ENCODE measurements around the gene TBC1D1.

DNA sequence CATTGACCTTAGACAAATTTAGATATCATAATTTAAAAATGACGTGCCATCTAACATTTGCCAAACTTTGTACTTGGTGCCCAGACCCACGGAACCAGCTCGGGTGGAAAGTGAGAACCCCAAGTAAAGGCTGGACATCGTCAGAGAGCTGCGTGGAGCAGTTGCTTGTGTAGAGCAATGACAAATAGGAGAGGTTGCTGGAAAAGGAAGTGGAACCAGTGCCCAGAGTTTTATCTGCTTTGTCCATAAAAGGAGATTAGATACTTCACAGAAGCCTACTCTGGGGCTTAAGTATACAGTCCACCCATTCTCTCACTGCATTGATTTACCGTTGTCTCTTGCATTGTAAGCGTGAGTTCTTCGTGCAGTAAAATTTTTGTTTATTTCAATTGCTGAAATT lies 5.4 kb upstream of the TBC1D1 start:
- TF ChIP-seq, protein P1, sequence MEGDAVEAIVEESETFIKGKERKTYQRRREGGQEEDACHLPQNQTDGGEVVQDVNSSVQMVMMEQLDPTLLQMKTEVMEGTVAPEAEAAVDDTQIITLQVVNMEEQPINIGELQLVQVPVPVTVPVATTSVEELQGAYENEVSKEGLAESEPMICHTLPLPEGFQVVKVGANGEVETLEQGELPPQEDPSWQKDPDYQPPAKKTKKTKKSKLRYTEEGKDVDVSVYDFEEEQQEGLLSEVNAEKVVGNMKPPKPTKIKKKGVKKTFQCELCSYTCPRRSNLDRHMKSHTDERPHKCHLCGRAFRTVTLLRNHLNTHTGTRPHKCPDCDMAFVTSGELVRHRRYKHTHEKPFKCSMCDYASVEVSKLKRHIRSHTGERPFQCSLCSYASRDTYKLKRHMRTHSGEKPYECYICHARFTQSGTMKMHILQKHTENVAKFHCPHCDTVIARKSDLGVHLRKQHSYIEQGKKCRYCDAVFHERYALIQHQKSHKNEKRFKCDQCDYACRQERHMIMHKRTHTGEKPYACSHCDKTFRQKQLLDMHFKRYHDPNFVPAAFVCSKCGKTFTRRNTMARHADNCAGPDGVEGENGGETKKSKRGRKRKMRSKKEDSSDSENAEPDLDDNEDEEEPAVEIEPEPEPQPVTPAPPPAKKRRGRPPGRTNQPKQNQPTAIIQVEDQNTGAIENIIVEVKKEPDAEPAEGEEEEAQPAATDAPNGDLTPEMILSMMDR (IDR thresholded peaks at IDR 0.05), result no peak
- TF ChIP-seq POLR2A (IDR thresholded peaks at IDR 0.05) (peak; percentile 10), POLR2AphosphoS5 (IDR thresholded peaks at IDR 0.05) (peak; percentile 56 to 80 (median 62))

All from transverse colon (tissue), 4 donors.